GM20000 (cell line): ENCODE data around the gene CRYGS.

Source experiments
- DNase-seq: peaks from one replicate; pipeline ENCODE4 v3.0.0; 2012; ENCODE audit warnings: low spot score
- TF ChIP-seq, protein P1 (sequence below): IDR thresholded peaks from 2 replicates; pipeline ENCODE4 v1.5.1; 2012; ENCODE audit warnings: mild to moderate bottlenecking, control low read depth; ENCODE audit errors: extremely low read depth, missing control alignments

CRYGS gene

DNA sequence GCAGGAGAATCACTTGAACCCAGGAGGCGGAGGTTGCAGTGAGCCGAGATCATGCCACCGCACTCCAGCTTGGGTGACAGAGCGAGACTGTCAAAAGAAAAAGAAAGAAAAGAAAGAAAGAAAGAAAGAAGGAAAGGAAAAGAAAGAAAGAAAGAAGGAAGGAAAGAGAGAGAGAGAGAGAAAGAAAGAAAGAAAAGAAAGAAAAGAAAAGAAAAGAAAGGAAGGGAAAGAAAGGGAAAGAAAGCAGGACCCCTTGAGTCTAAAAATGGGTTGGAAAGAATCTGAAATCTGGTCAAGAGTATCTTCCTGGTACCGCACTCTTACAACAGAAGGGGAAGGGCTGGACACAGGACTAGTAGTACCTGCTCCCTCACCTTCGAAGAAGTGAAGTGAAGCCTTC is 19.6 kb downstream of the CRYGS start:
- no peak for DNase-seq

DNA sequence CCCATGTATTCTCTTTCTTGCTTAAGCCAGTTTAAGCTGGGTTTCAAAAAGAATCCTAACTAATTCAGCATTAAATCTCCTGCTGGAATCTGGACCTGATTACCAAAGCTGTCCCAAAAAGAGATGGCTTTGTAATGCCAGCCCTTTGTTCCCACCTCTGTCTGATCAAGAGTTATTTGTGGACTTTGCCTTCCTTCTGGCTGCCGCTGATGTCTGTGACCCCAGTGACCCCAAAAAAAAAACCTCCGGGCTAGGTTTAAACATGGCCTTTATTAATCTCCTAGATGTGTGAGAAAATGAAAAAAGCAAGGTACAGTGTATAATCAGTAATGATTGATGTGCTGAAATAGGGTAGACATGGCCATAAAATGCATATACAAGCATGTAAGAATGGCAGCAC is 20.7 kb downstream of the CRYGS start:
- no peak for DNase-seq
- TF ChIP-seq, protein P1, sequence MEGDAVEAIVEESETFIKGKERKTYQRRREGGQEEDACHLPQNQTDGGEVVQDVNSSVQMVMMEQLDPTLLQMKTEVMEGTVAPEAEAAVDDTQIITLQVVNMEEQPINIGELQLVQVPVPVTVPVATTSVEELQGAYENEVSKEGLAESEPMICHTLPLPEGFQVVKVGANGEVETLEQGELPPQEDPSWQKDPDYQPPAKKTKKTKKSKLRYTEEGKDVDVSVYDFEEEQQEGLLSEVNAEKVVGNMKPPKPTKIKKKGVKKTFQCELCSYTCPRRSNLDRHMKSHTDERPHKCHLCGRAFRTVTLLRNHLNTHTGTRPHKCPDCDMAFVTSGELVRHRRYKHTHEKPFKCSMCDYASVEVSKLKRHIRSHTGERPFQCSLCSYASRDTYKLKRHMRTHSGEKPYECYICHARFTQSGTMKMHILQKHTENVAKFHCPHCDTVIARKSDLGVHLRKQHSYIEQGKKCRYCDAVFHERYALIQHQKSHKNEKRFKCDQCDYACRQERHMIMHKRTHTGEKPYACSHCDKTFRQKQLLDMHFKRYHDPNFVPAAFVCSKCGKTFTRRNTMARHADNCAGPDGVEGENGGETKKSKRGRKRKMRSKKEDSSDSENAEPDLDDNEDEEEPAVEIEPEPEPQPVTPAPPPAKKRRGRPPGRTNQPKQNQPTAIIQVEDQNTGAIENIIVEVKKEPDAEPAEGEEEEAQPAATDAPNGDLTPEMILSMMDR = no peak

More for the DNA sequence above, 19.6 kb downstream of the CRYGS start:
- TF ChIP-seq, protein P1 = no peak

DNA sequence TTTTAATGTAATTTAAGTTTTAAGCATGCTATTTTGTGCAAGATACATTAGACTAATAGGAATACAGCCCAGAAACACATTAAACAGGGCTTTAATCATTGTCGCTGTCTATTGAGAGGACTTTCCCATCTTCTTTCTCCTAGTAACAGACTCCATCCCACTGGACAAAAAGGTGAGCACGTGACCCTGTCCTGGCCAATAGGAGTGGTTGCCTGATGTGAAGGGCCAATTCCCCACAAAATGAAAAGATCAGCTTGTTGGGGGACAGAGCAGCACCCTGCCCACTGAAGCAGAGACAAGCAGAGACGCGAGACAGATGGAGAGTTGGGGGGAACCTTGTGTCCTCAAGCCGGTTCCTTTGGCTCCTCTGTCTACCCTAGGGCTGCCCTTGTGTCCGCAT is 21.2 kb downstream of the CRYGS start:
- TF ChIP-seq, protein P1 = no peak
- no peak for DNase-seq

DNA sequence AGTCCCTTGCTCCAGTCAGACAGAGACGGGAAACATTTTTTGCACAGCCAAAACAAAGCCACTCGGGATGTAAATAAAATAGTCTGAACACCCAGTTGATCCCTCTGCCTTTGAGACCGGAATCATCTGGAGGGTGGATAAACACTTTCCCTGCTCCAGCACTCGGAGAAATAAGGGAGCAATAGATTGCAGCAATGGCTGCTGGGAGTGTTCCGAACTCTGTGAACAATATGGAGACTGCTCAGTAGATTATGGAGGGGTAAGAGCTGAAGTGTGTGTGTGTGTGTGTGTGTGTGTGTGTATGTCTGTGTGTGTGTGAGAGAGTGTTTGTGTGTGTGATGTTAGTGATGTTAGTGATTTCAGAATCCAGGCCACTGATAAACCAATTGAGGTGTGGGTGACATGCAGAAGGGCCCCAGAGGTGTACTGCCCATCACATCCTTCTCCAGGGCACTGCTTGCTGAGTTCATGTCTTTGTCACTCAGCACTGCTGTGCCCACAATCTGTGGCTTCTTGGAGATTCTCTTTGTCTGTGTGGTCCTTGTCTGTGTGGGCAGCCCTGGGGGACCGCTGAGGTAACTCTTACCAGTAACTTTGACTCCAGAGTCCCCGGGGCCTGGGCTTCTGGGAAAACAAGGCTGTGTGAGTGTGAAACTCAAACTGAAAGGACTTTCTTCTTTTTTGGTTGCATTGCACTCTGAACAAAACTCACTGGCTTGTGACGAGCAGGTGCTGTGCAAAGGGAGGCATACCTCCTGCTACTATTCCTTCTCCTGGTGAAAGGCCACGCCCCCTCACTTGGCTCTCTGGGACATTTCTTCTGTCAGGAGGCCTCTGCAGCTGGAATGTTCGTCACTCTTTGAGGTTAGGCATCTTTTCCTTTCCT is 23.0 kb downstream of the CRYGS start:
- peak; percentile 50 for DNase-seq

DNA sequence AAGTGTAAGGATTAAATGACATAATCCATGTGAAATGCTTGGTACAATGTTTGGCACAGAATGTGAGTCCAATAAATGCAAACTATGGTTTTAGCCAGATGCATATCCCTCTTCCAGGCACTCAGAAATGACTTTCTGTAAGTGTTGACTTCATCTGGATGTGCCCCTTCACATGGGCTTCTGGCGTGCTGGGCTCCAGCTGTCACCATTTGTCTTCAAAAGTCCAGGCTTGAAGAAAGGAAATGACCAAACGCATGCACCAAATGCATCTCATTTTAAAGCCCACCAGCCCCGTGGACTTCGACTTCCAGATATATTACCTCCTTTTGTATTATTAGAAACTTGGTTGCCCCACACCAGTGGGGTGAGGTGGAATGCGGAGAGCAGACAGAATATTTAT is 23.7 kb downstream of the CRYGS start:
- no peak for DNase-seq
- TF ChIP-seq, protein P1 = no peak

More for the DNA sequence above, 23.0 kb downstream of the CRYGS start:
- TF ChIP-seq, protein P1 = no peak

DNA sequence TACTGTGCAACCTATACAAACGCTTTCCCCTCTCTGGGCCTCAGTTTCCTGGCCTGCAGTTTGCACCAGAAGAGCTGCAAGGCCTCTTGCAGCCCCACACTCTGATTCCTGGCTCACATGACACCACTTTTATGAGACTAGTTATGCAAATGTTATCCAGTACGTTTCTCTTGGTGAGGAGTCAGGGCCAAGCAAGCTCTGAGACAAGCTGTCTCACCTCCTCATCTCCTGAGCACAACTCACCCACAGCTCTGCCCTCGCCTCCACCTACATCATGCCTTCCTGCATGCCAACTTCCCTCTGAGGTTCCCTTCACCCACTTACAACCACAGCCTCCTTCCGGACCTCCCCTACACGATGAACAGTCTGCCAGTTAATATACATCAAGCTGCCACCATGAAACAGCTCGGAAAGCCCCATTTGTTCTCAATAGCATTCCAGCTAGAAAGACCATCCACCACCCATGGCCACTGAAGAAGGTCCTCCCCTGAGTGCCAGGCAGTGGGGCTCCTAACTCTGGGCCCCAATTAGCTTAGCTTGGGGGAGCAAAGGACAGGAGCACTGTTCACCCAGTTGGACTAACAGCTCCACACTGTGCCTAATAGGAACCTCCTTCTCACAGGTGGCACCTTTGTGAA is 25.0 kb downstream of the CRYGS start:
- TF ChIP-seq, protein P1 = no peak
- no peak for DNase-seq

DNA sequence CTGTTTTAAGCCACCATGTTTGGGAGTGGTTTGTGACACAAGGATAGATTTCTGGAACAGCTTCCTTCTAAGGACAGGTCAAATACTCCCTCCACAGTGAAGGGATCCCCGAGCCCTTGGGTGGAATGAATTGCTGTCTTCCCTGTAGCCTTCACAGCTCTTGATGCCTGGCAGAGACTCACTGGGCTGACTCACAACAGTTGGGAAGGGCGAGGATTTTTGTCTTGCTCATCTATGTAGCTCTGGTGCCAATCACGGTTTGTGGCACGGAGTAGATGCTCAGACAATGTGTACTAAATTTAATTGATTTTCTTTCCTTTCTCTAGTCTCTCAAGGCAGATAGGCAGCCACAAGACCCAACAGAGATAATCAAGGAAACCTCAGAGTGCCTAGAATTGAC is 27.0 kb downstream of the CRYGS start:
- DNase-seq = no peak
- TF ChIP-seq, protein P1 = no peak
